ENCODE results near the gene RNF212B. TPM values are rescaled to one million over a fixed set of nuclear protein-coding genes. Genes with fewer than 3 reads are reported as not detected.

Gene RNF212B
- total RNA-seq: not detected in 2 replicates

GRCh38 chr14:23237772-23238594 is at the start of gene RNF212B:
Gene RNF212B, plus strand, starts transcription at chr14:23237936. Its CDS starts 2,410 bp downstream, at chr14:23240346.

DNA sequence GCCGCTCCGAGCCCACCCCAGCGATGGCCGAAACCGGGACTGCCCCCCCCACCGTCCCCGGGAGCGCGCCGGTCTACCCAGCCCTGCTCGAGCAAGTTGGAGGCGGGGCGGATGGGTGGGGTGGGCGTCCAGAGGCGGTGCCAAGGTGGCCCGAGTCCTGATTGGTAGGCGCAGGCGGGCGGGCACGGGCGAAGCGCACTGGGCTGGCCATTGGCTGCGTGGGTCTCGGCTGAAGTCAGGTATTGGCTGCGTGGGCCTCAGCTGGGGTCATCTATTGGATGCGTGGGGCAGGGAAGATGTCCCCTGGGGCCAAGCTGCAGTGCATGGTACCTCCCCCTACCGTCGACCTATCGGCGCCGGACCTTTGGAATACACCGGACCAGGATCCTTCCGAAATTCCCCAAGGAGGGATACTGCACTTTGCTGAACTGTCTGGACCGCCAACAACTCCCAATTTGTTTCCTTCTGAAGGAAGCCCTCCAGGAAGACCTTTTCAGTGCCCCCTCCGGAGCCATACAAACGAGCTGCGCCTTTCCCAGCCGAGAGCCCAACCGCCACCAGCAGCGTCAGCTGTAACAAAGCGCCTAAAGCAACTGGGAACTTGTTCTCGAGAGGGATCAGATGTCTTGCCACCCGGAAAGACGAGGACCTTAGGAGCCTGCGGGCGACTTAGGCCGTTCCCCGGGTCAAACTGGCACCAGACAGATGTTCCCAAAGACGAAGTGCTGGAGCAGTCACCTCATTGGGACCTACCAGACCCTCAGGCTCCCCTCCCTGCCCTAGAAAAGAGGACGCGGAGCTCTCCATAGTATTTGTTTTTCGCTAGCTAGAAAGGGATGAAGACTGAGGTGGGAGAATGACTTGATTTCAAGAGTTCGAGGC is 48.5 kb downstream of the RNF212B start, which contains the start of gene HOMEZ:
TSS of gene HOMEZ (minus strand) at position 113 of the 882 bp plus-strand sequence. CDS start 180 bp downstream, outside the sequence.

DNA sequence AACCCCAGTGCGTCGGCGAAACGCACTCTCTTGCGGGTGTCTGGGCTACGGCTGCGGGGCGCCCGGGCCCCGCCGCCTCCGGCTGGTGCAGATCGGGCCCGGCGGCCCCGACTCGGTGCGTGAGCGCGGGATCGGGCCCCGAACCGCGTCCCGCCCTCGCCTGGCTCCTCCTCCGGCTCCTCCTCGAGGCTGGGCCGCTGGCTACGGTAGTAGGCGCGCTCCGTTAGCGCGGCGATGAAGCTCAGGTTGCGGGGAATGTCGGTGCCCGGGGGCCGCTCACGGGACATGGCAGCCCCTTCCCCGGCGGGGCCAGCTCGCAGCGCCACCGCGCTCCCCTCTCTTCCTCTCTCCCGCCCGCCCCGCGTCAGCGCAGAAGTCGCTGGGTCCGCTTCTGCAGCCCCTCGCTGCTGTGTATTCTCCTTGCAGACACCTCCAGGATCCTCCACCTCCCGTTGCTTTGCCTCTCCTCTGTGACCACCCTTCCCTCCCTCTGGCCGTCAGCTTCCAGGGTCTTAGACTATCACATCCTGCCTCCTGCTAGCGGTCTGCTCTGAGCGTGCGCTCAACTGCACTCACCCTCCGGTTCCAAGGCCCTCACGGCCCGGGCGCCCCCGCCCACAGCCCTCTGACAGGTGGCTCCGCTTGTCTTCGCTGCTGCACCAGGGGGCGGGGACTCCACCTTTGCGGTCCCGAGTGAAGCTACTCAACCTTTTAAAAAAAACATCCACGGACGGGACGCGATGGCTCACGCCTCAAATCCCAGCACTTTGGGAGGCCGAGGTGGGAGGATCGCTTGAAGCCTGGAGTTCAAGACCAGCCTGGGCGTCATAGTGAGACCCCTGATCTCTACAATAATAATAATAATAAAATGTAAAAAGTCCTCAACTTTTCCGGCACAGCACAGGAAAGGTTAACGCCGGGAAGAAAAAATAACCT is 64.8 kb downstream of the RNF212B start, which contains the start of gene PPP1R3E:
TSS of gene PPP1R3E (minus strand) at position 570 of the 936 bp plus-strand sequence. CDS start at position 287, 283 bp downstream.

GRCh38 chr14:23306412-23307145 is 68.8 kb downstream of the RNF212B start, which contains the start of gene BCL2L2:
Gene BCL2L2, plus strand, starts transcription at chr14:23306833. Its CDS starts 935 bp downstream, at chr14:23307768.

GRCh38 chr14:23320584-23321571 is 83.1 kb downstream of the RNF212B start, which contains the start of gene PABPN1:
Gene PABPN1, plus strand, starts transcription at chr14:23321457. Its CDS starts 13 bp downstream, at chr14:23321470.

Other genes starting within 250 kb of the RNF212B start
- gene C14orf93, start 227.8 kb upstream of the RNF212B start, total RNA-seq: 5.1 and 6.1 TPM in 2 replicates
- 185 and 196 TPM in 2 replicates for gene PSMB5, start 203.0 kb upstream of the RNF212B start, total RNA-seq
- gene PSMB11, start 195.7 kb upstream of the RNF212B start, total RNA-seq: not detected in 2 replicates
- 0.54 and 0.69 TPM in 2 replicates for gene CDH24, start 180.4 kb upstream of the RNF212B start, total RNA-seq
- 44.0 and 56.1 TPM in 2 replicates for gene ACIN1, start 142.8 kb upstream of the RNF212B start, total RNA-seq
- 43.2 and 50.3 TPM in 2 replicates for gene C14orf119, start 142.4 kb upstream of the RNF212B start, total RNA-seq
- not detected in 2 replicates for gene CIROP, start 132.9 kb upstream of the RNF212B start, total RNA-seq
- not detected in 2 replicates for gene CEBPE, start 118.7 kb upstream of the RNF212B start, total RNA-seq
- 0.11 and 3.1 TPM in 2 replicates for gene SLC7A8, start 54.3 kb upstream of the RNF212B start, total RNA-seq
- gene HOMEZ, start 48.2 kb downstream of the RNF212B start, total RNA-seq: 3.3 and 3.9 TPM in 2 replicates
- 2.8 and 3.5 TPM in 2 replicates for gene PPP1R3E, start 64.9 kb downstream of the RNF212B start, total RNA-seq
- gene BCL2L2, start 68.9 kb downstream of the RNF212B start, total RNA-seq: 15.3 and 22.5 TPM in 2 replicates
- gene PABPN1, start 83.5 kb downstream of the RNF212B start, total RNA-seq: 81.5 and 81.7 TPM in 2 replicates
- gene SLC22A17, start 115.0 kb downstream of the RNF212B start, total RNA-seq: 0.11 and 0.17 TPM in 2 replicates
- gene EFS, start 127.2 kb downstream of the RNF212B start, total RNA-seq: not detected in 2 replicates
- gene IL25, start 134.9 kb downstream of the RNF212B start, total RNA-seq: not detected in 2 replicates
- gene CMTM5, start 139.1 kb downstream of the RNF212B start, total RNA-seq: not detected in 2 replicates
- gene MYH6, start 170.3 kb downstream of the RNF212B start, total RNA-seq: not detected in 2 replicates
- gene MYH7, start 197.7 kb downstream of the RNF212B start, total RNA-seq: not detected in 2 replicates
- gene NGDN, start 231.8 kb downstream of the RNF212B start, total RNA-seq: 43.6 and 49.0 TPM in 2 replicates